GM19395 (cell line): ENCODE data around the gene ARFGAP1.
"Not testable (repeated sequence)": the region's sequence is repeated elsewhere in the genome, so short reads cannot be mapped to it uniquely, and the experiment has no call there.

Experiments
- ATAC-seq: cut with Tn5 transposase; IDR thresholded peaks from one replicate; pipeline ENCODE4 v1.9.1; 2021; ENCODE audit warnings: mild to moderate bottlenecking, moderate library complexity; ENCODE audit not compliant: unreplicated experiment

ARFGAP1 gene

DNA sequence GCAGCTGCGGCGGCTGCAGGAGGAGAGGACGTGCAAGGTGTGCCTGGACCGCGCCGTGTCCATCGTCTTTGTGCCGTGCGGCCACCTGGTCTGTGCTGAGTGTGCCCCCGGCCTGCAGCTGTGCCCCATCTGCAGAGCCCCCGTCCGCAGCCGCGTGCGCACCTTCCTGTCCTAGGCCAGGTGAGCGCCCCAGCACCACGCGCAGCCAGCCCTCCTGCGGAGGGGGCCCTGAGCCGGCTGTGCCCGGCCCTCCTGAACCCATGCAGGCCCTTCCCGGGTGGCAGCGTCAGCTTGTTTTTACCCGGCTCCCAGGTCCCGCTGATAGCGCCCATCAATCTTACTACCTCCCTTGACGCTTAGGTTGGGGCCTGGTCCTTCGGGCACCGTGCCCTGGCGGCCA is 33.2 kb upstream of the ARFGAP1 start:
- ATAC-seq = no peak

DNA sequence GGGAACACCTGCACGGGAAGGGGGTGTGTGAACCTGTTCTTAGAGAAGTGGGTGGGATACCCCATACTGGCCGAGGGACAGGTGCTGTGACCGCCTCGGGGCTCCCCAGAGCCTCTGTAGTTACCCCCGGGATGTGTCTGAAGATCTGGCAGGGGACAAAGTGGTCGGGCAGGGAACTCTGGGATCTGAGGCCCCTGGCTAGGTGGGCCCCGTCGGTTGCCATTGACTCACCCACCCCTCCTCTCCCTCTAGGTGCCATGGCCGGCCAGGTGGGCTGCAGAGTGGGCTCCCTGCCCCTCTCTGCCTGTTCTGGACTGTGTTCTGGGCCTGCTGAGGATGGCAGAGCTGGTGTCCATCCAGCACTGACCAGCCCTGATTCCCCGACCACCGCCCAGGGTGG is 32.6 kb upstream of the ARFGAP1 start:
- ATAC-seq = no peak

DNA sequence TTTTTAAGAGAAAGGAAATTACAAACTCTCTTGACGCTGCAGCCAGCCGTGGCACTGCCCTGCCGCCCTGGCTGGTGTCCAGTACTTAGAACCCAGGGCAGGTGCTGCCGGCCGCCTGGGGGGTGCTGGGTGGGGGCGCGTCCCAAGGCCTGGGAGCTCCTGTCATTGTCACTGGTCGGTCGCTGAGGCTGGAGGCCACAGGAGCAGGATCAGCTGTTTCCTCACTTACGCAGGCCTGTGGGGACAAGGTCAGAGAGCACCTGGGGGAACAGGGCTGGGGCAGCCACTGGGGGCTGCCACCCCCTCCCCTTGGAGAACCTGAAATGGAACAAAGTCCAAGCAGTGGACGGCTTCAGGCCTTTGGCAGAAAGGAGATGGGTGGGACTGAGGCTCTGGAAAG is 31.3 kb upstream of the ARFGAP1 start:
- no peak for ATAC-seq

DNA sequence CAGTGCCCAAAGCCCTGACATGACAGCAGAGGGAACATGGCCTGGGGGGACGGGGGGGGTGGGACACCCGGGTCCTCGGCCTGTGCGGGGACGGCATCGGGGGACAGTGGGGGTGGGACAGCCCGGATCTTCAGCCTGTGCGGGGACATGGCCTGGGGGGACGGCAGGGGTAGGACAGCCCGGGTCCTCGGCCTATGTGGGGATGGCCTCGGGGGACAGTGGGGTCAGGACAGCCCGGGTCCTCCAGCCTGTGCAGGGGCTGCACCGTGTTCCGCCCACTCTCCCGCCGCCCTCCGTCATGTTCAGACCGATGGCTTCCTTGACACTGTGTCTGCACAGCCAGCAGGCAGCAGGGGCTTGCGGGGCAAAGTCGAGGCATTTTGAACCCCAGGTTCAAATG is 29.9 kb upstream of the ARFGAP1 start:
- ATAC-seq = no peak

- ATAC-seq = no peak
Measured at GRCh38 chr20:63243604-63244247, 28.9 kb upstream of the ARFGAP1 start.

GRCh38 chr20:63244468-63244867 is 28.1 kb upstream of the ARFGAP1 start:
- ATAC-seq = no peak

DNA sequence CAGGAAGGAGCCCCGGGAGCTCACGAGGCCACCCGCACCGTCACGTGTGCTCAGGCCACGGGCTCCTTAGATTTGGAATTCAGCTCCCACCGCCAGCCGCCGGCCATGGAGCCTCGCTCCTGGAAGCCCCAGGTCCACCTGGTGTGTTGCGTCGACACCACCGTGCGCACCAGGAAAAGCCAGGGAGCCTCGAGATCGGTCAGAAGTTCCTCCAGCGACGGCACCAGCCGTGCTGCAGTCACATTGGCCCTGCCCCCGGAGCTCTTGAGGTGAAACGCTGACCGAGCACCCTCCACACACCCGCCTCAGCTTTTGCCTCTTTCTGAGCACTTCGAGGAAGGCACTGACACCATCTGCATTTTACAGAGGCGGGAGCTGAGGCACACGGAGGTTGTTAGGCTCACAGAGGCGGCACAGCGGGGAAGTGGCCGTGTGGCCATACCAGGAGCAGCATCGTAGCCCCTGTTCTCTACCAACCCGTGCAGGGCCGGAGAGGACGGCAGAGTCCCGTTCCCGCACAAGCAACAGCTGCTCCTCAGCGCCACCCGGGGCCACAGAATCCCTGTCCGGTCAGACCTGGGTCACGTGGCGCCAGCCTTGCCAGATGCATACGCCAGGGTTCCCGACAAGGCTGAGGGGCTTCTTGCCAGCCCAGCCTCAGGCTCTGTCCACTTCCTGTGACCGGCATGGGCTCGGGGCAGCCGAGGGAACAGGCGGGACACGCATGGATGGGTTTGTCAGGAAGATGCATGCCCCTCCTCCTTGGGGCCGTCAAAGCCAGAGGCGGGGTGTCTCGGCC is 25.9 kb upstream of the ARFGAP1 start:
- no peak for ATAC-seq

DNA sequence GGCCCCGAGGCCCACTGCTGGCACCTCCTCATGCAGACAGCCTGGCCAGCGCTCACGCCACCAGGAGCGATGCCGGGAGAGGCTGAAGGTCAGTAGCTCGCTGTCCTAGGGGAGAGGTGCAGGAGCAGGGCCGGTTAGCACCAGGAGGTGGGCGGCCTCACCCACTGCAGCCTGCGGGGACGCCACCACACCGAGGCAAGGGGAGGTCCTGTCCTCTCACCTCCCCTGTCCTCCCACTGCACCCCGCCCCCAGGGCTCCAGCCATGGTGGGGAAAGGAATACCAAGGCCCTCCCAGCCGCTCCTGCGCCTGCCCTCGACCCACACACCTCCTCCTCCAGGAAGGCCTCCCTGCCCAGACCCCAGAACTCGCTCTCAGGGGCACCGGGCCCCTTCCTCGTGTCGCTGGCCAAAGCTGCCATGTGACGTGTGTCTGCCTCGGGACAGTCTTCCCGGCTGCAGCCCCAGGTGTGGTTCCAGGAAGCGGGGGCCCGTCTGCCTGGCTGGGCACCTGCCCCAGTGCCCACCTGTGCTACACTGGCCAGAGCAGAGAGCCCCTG is 24.9 kb upstream of the ARFGAP1 start:
- no peak for ATAC-seq

- no peak for ATAC-seq
Measured at GRCh38 chr20:63248835-63249591, 23.6 kb upstream of the ARFGAP1 start.

DNA sequence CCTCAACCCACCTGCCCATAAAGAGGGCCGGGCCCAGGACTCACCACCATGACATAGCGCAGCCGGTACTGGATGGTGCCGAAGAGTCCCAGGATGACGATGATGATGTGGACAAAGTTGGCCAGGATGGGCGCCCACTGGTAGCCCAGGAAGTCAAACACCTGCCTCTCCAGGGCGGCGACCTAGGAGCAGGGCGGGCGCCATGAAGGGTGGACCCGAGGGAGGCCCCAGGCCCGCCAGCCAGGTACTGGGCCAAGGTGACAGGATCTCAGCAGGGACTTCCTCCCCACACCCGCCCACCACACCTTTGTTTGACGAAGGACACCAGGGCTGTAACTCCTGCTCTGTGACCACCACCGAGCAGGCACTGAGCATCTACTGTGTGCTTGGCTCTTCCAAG is 22.7 kb upstream of the ARFGAP1 start:
- ATAC-seq = no peak

- ATAC-seq = not testable (repeated sequence)
Measured at GRCh38 chr20:63251350-63251749, 21.3 kb upstream of the ARFGAP1 start.

DNA sequence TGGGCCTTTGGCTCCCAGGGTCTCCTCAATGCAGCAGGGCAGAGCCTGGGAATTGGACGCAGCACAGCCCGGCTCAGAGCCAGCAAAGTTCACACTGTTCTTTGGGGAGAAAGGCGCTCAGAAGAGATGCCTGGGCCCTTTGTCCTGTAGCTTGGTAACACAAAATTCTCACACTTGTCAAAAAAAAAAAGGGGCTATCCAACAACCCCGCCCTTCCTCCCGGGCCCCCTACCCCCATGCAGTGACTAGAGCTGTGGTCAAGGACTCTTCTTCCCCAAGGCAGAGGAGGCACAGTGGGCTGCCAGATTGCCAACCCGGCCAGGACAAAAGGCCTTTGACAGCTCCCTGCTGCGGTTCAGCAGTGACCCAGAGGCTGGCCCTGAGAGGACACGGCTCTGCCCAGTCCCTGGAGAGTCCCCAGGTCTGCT is 20.3 kb upstream of the ARFGAP1 start:
- no peak for ATAC-seq

GRCh38 chr20:63253065-63253437 is 19.6 kb upstream of the ARFGAP1 start:
- ATAC-seq = no peak

DNA sequence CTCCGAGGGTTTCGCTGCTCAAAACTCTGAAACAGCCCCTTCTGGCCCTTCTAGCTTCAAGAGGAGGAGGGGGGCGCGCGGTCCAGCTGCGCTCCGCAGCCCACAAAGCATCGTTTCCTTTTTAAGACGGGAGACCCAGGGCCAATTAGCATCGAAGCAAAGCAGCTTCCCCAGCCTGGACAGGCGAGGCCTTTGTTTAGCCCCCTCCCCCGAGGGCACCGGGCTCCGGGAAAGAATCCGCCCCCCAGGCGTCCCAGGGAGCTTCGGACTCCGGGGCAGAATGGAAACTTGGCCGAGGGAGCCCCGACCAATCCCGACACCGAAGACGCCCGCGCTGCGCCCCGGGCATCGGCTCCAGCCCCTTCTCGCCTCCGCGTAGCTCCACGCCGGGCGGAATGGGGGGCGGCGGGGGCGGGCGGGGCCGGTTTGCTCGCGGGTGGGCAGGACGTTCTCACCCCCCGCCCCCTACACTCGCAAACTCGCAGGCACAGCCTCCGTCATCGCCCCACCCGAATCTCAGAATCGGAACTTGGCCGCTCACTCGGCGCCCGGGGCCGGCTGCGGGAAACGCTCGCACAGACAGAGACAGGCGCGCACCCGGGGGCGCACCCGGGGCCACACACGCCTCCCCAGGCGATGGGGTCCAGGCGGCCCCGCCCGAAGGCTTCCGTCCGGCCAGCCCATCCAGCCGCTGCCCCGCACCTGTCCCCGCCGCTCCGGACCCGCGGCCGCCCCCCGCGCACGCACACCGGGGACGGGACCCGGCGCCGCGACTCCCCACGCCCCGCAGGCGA is 19.0 kb upstream of the ARFGAP1 start:
- ATAC-seq = no peak

DNA sequence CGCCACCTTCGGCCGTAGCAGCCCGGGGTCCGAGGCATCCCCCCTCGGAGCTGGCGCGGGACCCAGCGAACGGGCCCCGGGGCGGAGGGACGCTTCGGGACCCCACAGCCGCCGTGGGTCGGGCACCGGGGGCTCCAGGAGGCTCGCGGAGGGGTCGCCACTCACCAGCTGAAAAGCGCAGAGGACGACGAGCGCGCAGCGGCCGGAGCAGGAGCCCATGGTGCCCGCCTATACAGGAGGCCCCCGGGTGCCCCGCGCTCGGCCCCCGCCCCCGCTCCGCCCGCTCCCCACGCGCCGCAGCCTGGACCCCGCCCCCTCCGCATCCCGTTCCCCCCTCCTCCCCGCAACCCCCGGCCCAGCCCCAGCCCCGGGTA is 18.4 kb upstream of the ARFGAP1 start, which contains the start of gene NKAIN4:
Gene NKAIN4, minus strand, starts transcription at position 232 of the 374 bp plus-strand sequence. Its CDS starts 13 bp downstream, at position 219.
- no peak for ATAC-seq

GRCh38 chr20:63254606-63255384 is 17.8 kb upstream of the ARFGAP1 start:
- no peak for ATAC-seq

DNA sequence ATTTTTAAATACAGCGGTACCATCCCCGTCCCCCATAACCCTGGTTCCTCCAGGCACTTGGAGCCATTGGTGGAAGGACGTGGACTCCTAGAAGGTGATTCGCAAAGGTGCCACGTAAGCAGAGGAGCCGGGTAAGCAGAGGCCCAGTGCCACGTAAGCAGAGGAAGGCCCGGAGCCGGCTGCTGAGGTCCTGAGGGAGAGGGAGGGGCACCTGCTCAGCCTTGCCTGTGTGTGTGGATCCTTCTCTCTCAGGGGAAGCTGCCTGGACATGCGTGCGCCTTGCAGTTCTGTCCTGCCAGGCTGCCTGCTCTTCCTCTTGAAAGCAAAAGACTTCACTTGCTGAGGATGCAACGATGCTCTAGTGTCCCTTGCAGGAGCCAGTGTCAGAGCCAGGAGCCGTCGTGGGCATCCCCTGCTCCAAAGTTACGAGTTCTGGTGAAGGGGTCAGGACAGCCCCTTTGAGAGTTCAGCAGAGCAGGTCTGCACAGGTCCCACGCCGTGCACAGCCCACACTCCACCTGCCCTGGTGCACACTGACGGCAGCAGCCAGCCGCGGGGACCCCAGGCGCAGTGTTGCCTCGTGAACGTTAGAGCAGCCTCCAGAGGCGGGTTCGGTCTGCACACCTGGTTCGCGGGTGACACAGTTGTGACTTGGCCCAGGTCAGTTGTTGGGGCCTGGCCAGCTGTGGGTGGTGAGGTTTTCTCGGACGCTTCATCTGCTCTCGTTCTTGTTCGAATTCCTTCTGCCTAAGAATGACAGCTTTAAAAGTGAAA is 16.5 kb upstream of the ARFGAP1 start:
- no peak for ATAC-seq

GRCh38 chr20:63256954-63257353 is 15.7 kb upstream of the ARFGAP1 start:
- no peak for ATAC-seq

DNA sequence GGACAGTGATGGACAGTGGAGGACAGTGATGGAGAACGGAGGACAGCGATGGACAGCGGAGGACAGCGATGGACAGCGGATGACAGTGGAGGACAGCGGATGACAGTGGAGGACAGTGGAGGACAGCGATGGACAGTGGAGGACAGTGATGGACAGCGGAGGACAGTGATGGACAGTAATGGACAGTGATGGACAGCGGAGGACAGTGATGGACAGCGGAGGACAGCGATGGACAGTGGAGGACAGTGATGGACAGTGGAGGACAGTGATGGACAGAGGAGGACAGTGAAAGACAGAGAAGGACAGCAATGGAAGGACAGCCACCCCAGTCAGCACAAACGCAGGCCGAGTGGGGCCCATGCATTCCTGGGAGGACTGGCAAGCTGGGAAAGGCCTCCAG is 15.0 kb upstream of the ARFGAP1 start:
- ATAC-seq = no peak
